ENCODE results near the gene MRPS34.

The MRPS34 gene

GRCh38 chr16:1782408-1783264, 9.7 kb upstream of the MRPS34 start, which contains the start of the genes NUBP2 and SPSB3:
Gene NUBP2, plus strand, starts transcription at chr16:1782960. Its CDS starts 61 bp downstream, at chr16:1783021.
Gene SPSB3, minus strand, starts transcription at chr16:1782571. Its CDS starts 1,088 bp downstream, at chr16:1781483.
- TF ChIP-seq, protein P1, sequence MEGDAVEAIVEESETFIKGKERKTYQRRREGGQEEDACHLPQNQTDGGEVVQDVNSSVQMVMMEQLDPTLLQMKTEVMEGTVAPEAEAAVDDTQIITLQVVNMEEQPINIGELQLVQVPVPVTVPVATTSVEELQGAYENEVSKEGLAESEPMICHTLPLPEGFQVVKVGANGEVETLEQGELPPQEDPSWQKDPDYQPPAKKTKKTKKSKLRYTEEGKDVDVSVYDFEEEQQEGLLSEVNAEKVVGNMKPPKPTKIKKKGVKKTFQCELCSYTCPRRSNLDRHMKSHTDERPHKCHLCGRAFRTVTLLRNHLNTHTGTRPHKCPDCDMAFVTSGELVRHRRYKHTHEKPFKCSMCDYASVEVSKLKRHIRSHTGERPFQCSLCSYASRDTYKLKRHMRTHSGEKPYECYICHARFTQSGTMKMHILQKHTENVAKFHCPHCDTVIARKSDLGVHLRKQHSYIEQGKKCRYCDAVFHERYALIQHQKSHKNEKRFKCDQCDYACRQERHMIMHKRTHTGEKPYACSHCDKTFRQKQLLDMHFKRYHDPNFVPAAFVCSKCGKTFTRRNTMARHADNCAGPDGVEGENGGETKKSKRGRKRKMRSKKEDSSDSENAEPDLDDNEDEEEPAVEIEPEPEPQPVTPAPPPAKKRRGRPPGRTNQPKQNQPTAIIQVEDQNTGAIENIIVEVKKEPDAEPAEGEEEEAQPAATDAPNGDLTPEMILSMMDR (IDR thresholded peaks at IDR 0.05) = no peak
- Histone ChIP-seq H3K4me1 (peaks cover 0 to 73% (median 40%) of the 10 kb centered on the region in 4 donors), H3K36me3 (peaks cover 17 to 61% (median 42%) of the 10 kb centered on the region in 3 donors)

DNA sequence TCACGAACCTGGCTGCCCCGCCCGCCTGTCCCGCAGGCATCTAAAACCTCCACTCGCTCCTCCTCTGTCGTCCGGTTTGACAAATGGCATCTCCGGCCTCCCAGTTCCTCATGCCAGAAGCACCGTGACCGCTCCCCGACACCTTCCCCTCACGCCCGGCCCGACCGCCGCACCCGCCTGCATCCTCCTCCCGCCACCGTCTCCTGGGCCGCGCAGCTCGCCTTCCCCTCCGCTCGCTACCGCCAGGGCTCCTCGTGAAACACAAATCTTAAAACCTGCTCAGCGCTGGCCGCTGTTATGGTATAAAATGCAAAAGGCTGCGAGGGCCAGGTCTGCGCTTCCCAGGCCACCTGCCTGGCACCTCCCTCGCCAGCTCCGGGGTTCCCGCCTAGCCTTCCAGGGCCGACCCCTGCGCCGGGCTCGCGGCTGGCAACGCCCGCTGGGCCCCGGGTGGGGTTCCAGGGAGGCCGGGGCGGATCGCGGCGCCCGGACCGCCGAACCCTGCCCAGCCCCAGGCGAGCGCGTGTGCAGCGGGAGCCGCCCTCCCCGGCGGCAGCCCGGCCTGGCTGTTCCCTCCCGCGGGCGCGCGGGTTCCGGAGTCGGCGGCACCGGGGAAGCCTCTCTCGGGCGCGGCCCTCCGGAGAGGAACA, 8.9 kb upstream of the MRPS34 start:
- Histone ChIP-seq H3K27me3 (no peaks in the 10 kb centered on the region), H3K27ac (peak overlapping the region; percentile 70 to 78), H3K4me1 (peaks cover 0 to 69% (median 40%) of the 10 kb centered on the region in 4 donors), H3K9me3 (no peaks in the 10 kb centered on the region), H3K36me3 (peaks cover 18 to 61% (median 42%) of the 10 kb centered on the region in 3 donors), H3K4me3 (peak overlapping the region; percentile 74 to 94)
- DNase-seq = no peak
- intact Hi-C loops (cut with DNase I; ENCODE audit: low total_unique reads) = loop anchor here (5.0 kb wide), 1 partner anchor 45 kb away; the partner anchor contains the start of genes FAHD1 and HAGH
- TF ChIP-seq, protein P1 (IDR thresholded peaks at IDR 0.05) = peak in 1 of 2 experiments; percentile 20

More at GRCh38 chr16:1782408-1783264, 9.7 kb upstream of the MRPS34 start, which contains the start of the genes NUBP2 and SPSB3:
- intact Hi-C loops (cut with DNase I; ENCODE audit: low total_unique reads) = loop anchor here (5.0 kb wide), 1 partner anchor 45 kb away; the partner anchor contains the start of genes FAHD1 and HAGH
- DNase-seq = peak; percentile 100
- Histone ChIP-seq H3K4me3 (peak within 1 kb of the TSS; percentile 74 to 94), H3K27ac (peak within 1 kb of the TSS; percentile 75 to 78), H3K27me3 (no peaks in the 10 kb centered on the region), H3K9me3 (no peaks in the 10 kb centered on the region)

DNA sequence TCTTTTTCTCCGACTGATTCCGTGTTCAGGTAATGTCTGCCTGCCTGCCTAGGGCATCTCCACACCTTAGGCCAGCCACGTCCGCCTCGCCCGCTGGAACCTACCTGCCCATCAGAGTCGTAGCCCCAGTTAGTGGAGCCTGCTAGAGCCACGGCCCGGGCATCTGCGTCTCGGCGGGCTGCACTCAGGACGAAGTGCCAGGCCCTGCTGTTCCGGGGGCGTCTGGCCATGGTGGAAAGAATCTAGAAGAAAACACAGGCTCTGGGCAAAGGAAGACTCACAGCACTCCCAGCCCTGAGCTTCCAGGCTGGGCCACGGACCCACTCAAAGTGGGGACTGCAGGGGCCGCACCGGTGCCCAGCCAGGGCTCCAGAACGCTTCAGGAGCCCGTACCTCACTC, 8.3 kb upstream of the MRPS34 start:
- DNase-seq = no peak
- TF ChIP-seq, protein P1 (IDR thresholded peaks at IDR 0.05) = no peak
- Histone ChIP-seq H3K36me3 (peaks cover 19 to 61% (median 43%) of the 10 kb centered on the region in 3 donors), H3K4me3 (peak overlapping the region; percentile 74 to 94), H3K4me1 (peaks cover 0 to 63% (median 40%) of the 10 kb centered on the region in 4 donors), H3K27me3 (no peaks in the 10 kb centered on the region), H3K9me3 (no peaks in the 10 kb centered on the region), H3K27ac (peak overlapping the region; percentile 70 to 78)
- intact Hi-C loops (cut with DNase I; ENCODE audit: low total_unique reads) = loop anchor here (5.0 kb wide), 1 partner anchor 46 kb away; the partner anchor contains the start of genes FAHD1 and HAGH

GRCh38 chr16:1780677-1781072, 7.7 kb upstream of the MRPS34 start:
- H3K36me3 ChIP-seq = peaks cover 23 to 61% (median 48%) of the 10 kb centered on the region in 3 donors
- H3K9me3 ChIP-seq = no peaks in the 10 kb centered on the region
- H3K27me3 ChIP-seq = no peaks in the 10 kb centered on the region
- TF ChIP-seq, protein P1 (IDR thresholded peaks at IDR 0.05) = no peak
- no peak for DNase-seq
- peaks cover 0 to 58% (median 38%) of the 10 kb centered on the region in 4 donors for H3K4me1 ChIP-seq
- H3K4me3 ChIP-seq = peak overlapping the region in 1 of 2 donors; percentile 74
- intact Hi-C loops (cut with DNase I; ENCODE audit: low total_unique reads) = loop anchor here (5.0 kb wide), 1 partner anchor 47 kb away; the partner anchor contains the start of genes FAHD1 and HAGH
- H3K27ac ChIP-seq = peak overlapping the region in 1 of 2 donors; percentile 70
